Measurements from ENCODE around the gene OTUD7B.
"Not testable (repeated sequence)": the region's sequence is repeated elsewhere in the genome, so short reads cannot be mapped to it uniquely, and the experiment has no call there.

OTUD7B gene

GRCh38 chr1:150010393-150011115, at the start of gene OTUD7B:
Gene OTUD7B, minus strand, starts transcription at chr1:150010726. Its CDS starts 33,216 bp downstream, at chr1:149977510.
- DNase-seq (ENCODE audit: low spot score) = peak; percentile 85

DNA sequence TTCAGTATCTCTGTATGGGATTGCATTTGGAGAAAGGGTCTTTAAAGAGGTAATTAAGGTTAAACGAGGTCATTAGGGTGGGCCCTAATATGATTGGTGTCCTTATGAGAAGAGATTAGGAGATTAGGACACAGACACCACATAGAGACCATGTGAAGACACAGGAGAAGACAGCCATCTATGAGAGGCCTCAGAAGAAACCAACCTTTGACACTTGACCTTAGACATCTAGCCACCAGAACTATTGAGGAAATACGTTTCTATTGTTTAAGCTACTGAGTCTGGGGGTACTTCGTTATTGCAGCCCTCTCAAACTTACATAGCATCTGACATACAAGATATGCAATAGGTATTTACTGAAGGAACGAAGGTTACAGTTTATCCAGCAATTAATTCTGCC, 49.7 kb upstream of the OTUD7B start:
- DNase-seq (ENCODE audit: low spot score) = no peak

DNA sequence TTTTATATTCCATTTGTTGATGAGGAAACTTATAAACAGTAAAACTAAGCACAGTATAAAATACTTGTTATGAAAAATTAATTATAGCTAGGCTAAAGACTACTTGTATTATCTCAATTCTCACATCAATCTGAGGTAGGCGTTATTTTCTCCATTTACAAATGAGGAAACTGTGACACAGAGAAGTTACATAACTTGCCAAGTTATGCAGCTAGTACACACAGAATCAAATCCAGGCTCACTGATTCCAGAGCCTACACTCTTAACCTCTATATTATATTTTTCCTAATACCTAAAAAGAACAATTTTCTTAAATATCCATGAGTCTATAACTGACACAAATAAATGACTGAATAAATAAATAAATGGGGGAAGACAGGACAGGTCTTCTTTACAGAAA, 45.9 kb upstream of the OTUD7B start:
- no peak for DNase-seq (ENCODE audit: low spot score)

DNA sequence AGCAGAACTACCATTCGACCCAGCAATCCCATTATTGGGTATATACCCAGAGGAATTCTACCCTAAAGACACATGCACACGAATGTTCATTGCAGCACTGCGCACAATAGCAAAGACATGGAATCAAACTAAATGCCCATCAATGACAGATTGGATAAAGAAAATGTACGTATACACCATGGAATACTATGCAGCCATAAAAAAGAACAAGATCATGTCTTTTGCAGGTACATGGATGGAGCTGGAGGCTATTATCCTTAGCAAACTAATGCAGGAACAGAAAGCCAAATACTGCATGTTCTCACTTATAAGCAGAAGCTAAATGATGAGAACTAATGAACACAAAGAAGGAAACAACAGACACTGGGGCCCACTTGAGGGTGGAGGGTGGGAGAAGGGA, 45.0 kb upstream of the OTUD7B start:
- not testable (repeated sequence) for DNase-seq (ENCODE audit: low spot score)

DNA sequence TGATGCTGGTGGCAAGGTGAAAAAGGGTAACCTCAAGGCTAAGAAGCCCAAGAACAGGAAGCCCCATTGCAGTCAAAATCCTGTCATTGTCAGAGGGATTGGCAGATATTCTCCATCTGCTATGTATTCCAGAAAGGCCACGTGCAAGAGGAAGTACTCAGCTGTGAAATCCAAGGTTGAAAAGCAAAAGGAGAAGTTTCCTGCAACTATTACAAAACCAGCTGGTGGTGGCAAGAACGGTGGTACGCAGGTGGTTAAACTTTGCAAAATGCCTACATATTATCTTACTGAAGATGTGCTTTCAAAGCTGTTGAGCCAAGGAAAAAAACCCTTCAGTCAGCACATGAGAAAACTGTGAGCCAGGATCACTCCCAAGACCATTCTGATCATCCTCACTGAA, 43.4 kb upstream of the OTUD7B start:
- no peak for DNase-seq (ENCODE audit: low spot score)

- DNase-seq (ENCODE audit: low spot score) = not testable (repeated sequence)
Measured at GRCh38 chr1:150051905-150052412, 41.4 kb upstream of the OTUD7B start.

DNA sequence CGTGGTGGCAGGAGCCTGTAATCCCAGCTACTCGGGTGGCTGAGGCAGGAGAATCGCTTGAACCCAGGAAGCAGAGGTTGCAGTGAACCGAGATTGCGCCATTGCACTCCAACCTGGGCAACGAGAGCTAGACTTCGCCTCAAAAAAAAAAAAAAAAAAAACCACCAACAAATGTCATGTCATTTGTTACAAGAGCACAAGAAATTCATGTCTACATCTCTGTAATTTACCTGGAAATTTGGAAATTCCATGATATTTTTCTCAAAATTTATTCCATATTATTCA, 40.5 kb upstream of the OTUD7B start:
- no peak for DNase-seq (ENCODE audit: low spot score)

DNA sequence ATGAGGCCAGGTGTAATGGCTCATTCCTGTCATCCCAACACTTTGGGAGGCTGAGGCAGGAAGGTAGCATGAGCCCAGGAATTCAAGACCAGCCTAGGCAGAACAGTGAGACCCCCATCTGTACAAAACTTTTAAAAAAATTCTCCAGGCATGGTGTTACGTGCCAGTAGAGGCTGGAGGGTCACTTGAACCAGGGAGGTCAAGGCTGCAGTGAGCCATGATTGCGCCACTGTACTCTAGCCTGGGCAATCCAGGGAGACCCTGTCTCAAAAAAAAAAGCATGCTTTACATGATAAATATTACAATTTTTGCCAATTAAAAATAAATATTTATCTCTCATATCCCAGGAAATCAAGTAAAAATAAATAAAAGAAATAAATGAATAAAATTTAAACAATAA, 39.4 kb upstream of the OTUD7B start:
- DNase-seq (ENCODE audit: low spot score) = no peak

- DNase-seq (ENCODE audit: low spot score) = no peak
Measured at GRCh38 chr1:150034336-150034735, 23.8 kb upstream of the OTUD7B start.

- no peak for DNase-seq (ENCODE audit: low spot score)
Measured at GRCh38 chr1:150028322-150028721, 17.8 kb upstream of the OTUD7B start.

- DNase-seq (ENCODE audit: low spot score) = no peak
Measured at GRCh38 chr1:150024156-150024555, 13.6 kb upstream of the OTUD7B start.

- DNase-seq (ENCODE audit: low spot score) = no peak
Measured at GRCh38 chr1:150022357-150022756, 11.8 kb upstream of the OTUD7B start.

GRCh38 chr1:150021191-150021694, 10.7 kb upstream of the OTUD7B start:
- no peak for DNase-seq (ENCODE audit: low spot score)

DNA sequence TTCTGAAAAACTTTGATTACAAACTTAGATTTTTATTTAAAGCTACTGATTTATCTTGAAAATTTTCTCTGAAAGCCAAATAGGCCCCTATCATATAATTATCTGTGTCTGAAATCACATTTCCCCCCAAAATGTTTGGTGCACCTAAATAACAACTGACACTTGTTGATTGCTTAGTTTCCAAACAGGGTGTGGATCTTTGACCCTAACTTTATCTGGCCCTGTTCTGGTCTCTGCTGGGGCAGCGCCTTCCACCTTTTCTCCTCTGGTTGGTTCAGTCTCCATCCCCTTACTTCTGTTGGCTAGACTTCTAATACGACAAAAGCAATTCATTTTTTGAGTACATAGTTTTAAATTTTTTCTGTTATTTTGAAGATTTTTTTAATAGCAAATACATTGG, 10.2 kb upstream of the OTUD7B start:
- no peak for DNase-seq (ENCODE audit: low spot score)

GRCh38 chr1:150018165-150018564, 7.6 kb upstream of the OTUD7B start:
- DNase-seq (ENCODE audit: low spot score) = no peak

- no peak for DNase-seq (ENCODE audit: low spot score)
Measured at GRCh38 chr1:150017206-150017750, 6.8 kb upstream of the OTUD7B start.

- DNase-seq (ENCODE audit: low spot score) = no peak
Measured at GRCh38 chr1:150015651-150016131, 5.2 kb upstream of the OTUD7B start.

- DNase-seq (ENCODE audit: low spot score) = no peak
Measured at GRCh38 chr1:150012611-150013010, 2.1 kb upstream of the OTUD7B start.

DNA sequence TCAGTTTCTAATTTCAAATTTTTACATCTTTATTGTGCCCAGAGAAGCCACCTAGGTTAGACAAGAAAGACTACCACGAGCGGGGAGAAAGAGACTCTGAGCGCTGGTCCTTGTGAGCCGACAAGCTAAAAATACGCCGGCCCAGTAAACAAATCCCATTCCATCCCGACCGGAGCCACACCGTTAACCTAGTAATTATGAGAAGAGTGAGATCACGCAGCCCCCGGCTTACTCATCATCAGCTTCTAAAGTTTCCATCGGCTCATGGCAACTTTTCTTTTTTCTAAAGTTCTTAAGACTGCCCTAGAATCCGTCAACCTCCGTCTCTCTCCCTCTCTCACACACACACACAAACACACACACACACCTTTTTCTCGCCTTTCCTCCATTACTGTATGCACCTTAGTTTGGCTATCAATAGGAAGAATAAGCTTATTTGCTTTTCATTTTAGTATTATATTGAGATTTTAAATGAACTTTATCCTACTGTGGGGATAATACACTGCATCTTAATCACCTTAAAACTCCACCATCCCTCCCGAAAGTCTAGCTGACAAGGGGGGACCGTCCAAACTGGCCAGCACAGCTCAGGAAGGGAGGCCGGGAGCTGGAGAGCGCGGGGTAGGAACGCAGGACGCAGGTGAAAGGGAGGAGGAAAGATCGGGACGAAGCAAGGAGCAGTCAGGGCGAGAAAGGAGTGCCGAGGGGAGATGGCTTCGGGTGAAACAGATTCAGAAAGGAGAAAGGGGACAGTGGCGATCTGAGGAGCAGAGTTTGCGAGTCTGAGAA, 728 bp downstream of the OTUD7B start:
- peak; percentile 55 for DNase-seq (ENCODE audit: low spot score)

- no peak for DNase-seq (ENCODE audit: low spot score)
Measured at GRCh38 chr1:150008699-150009098, 1.8 kb downstream of the OTUD7B start.

GRCh38 chr1:150006881-150007421, 3.6 kb downstream of the OTUD7B start:
- DNase-seq (ENCODE audit: low spot score) = no peak

GRCh38 chr1:150005606-150006005, 4.9 kb downstream of the OTUD7B start:
- no peak for DNase-seq (ENCODE audit: low spot score)

GRCh38 chr1:150003801-150004200, 6.7 kb downstream of the OTUD7B start:
- no peak for DNase-seq (ENCODE audit: low spot score)

Data from NAMALWA (cell line).